GM18505 (cell line): ENCODE results near the gene GPR6.

ENCODE experiments used
- ATAC-seq: cut with Tn5 transposase; IDR thresholded peaks from one replicate; pipeline ENCODE4 v1.9.1; 2021; ENCODE audit not compliant: unreplicated experiment
- POLR2A ChIP-seq: IDR thresholded peaks from 4 replicates; pipeline ENCODE4 v1.6.1; 2011; ENCODE audit warnings: borderline replicate concordance; ENCODE audit not compliant: insufficient read depth, insufficient read length; ENCODE audit errors: extremely low read depth

The GPR6 gene

DNA sequence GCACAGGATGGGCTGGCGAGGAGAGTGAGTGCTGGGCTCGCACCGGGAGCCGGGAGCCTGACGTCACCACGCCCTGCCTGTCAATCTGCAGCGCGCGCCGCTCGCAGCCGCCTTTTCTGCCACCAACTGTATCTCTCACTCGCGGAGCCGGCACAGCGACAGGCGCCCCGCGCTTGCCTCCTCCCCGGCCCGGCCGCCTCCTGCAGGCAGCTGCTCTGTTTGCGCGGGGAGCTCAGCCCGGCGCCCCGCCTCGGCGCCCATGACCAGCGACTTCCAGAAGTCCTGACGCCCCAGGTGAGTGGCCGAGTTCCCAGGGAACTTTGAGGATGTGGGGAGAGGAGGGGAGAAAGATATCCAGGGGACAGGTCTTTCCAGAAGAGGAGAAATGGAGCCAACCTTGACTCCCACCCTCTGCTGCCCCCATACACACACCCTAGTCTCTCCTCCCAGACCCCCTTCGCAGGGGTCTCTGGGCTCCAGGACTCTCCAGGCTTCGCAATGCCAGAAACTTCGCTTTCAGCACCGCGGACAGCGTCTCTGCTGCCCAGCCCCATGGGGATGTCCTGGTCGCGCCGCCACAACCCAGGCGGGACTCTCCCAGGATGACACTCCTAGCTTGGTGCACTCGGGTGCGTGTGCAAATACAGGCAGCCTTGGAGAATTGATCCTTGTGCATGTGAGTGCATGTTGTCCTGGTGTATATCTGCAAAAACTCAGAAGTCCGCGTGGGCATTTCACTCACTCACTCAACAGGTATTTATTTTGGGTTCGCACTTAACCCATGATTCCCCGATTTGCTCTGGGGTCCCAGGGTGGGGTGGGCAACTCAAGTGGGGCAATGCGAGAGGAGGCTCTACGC is at the start of gene GPR6:
Gene GPR6 (plus strand): TSS at position 138 of the 859 bp plus-strand sequence. CDS start 802 bp downstream, outside the sequence.
- TF ChIP-seq POLR2A: no peak
- no peak for ATAC-seq

GRCh38 chr6:109934293-109934692 is 43.8 kb upstream of the GPR6 start:
- TF ChIP-seq POLR2A: no peak
- no peak for ATAC-seq

DNA sequence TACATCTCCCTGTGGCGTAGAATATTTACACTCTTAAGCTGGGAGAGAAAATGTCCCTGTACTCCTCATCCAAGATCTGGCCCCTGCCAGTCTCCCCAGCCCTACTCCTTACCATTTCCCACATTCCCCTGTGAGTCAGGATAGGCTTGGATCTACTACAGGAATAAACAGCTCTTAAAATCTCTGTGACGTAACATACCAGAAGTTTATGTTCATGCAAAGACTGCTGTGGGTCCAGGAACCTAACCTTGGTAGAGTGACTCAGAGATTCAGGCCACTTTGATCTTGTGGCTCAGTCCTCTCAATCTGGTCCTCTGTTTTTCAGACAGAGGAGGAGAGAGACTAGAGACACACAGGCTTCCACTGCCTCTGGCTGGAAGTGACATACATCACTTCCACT is 38.5 kb upstream of the GPR6 start:
- no peak for ATAC-seq
- TF ChIP-seq POLR2A: no peak

- ATAC-seq: no peak
- TF ChIP-seq POLR2A: no peak
Observed at GRCh38 chr6:109944448-109944847, 33.7 kb upstream of the GPR6 start.

DNA sequence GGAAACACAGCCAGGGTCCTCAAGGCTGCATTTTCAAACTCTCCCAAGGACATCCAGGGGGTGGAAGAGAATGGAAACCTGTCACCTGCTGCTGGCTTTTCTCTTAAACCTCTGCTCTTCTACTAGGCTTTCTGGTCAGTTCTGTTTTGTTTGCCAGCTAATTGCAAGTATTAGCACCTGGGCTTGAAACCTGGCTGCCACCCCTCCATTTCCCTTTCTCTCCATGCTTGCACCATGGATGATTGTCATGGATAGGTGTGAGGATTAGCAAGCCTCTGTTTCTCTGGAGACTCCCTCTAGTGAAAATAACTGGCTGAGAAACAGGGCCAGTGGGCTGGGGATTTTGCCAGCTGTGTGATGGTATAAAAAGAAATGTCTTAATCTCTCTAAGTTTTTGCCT is 33.0 kb upstream of the GPR6 start:
- ATAC-seq: no peak
- no peak for TF ChIP-seq POLR2A

- no peak for TF ChIP-seq POLR2A
- no peak for ATAC-seq
Observed at GRCh38 chr6:109946979-109947378, 31.1 kb upstream of the GPR6 start.

GRCh38 chr6:109949281-109950065 is 28.6 kb upstream of the GPR6 start:
- no peak for TF ChIP-seq POLR2A
- no peak for ATAC-seq

DNA sequence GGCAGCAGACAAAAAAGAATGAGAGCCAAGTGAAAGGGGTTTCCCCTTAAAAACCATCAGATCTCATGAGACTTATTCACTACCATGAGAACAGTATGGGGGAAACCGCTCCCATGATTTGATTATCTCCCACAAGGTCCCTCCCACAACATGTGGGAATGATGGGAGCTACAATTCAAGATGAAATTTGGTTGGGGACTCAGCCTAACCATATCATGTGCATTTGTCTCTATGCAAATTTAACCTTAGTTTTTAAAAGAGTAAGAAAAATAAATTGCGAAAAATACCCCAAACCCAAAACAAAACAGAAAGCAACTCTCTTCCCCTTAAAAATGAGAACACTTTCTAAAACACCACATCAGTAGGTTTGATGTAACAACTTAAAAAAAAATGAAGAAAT is 22.6 kb upstream of the GPR6 start:
- TF ChIP-seq POLR2A: no peak
- no peak for ATAC-seq

DNA sequence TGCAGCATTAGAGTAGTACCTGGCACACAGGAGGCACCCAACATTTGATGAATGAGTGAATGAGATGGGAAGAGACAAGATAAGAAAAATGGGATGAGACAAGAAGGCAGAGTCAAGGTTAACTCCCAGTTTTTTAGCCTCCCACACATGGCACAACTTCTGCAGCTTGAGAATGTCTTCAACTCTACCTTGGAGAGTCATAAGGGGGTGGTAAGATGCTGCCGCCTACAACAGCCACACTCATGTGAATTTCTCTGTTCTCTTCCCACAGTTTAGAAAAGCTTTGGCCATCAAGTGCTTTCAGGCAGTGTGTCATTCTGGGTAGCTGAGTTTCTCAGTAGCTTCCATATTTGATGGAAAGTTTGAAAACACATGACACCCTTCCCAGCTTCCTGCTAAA is 19.5 kb upstream of the GPR6 start:
- ATAC-seq: no peak
- TF ChIP-seq POLR2A: no peak

DNA sequence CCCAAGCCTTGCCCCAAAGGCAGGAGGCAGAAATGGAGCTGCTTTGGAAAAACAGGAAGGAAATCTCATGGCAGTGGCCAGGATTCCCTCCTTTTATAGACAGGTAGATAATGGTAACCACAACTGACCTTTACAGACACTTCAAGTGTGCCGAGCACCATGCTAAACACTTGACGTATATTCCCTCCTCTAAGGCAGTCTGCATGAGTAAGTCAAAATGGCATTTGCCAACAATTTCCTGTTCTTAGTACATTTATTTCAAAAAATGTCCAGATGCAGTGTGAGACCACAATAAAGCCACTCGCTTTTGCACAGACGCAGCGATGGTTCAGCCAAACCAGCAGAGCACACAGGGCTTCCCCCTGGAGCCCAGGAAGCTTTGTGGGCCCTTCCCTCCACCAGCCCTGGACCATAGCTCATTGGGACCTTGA is 16.5 kb upstream of the GPR6 start:
- ATAC-seq: no peak
- TF ChIP-seq POLR2A: no peak

DNA sequence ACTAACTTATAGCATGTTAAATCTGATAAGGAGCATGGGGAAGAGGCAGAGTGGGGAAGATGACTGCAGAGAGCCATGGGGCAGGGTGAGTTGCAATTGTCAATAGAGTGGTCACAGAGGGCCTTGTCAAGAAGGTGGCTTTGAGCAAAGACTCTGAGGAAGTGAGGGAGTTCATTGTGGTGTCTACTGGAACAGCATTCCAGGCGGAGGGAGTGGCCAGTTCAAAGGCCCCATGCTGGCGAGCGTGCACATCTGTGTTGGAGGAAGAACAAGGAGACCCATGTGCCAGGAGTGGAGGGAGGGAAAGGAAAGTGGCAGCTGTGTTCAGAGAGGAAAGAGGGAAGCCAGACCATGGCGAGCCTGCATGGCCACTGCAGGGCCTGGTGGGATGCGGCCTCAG is 15.8 kb upstream of the GPR6 start:
- TF ChIP-seq POLR2A: no peak
- no peak for ATAC-seq

GRCh38 chr6:109963598-109964170 is 14.4 kb upstream of the GPR6 start:
- no peak for ATAC-seq
- no peak for TF ChIP-seq POLR2A

DNA sequence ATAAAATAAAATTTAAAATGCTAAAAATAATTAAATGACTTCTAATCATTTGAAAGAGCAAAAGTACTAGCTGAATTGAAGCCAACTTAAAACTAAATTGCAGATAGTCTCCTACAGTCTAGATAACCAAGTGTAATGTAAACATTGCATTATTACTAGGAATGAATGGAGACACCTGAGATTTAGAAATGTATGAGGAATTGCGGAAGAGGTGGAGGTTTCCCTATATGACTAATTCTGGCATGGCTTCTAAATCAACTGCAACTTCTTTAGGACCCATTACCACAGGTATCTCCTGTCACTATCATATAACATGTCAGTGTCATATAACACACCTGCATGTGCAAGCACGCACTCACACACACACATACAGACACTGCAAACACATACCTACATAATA is 13.2 kb upstream of the GPR6 start:
- no peak for ATAC-seq
- TF ChIP-seq POLR2A: no peak

- ATAC-seq: no peak
- TF ChIP-seq POLR2A: no peak
Observed at GRCh38 chr6:109966299-109966698, 11.8 kb upstream of the GPR6 start.

GRCh38 chr6:109977791-109978173 is 329 bp upstream of the GPR6 start:
- no peak for TF ChIP-seq POLR2A
- ATAC-seq: no peak
